ENCODE results near the gene PTPN6. TPM values are rescaled to one million over a fixed set of nuclear protein-coding genes. Genes with fewer than 3 reads are reported as not detected.

The PTPN6 gene
- total RNA-seq, 1 donor from 2014 or later, result 6.0 TPM

GRCh38 chr12:6925239-6925539 lies 26.0 kb upstream of the PTPN6 start:
- peak overlapping the region; percentile 84 for H3K4me2 ChIP-seq
- Mint-ChIP-seq H3K4me1 (peaks cover 73% of the 10 kb centered on the region), H3K27ac (peak overlapping the region; percentile 97), H3K4me3 (peak overlapping the region; percentile 92), H3K36me3 (peaks cover 16% of the 10 kb centered on the region), H3K27me3 (ENCODE audit: insufficient read depth, low read depth) (peaks cover 12% of the 10 kb centered on the region), H3K9me3 (no peaks in the 10 kb centered on the region)
- H3K79me2 ChIP-seq (ENCODE audit: low read depth), result peaks cover 38% of the 10 kb centered on the region
- H3K9me3 ChIP-seq (ENCODE audit: low read depth), result no peaks in the 10 kb centered on the region
- no peak overlapping the region for H3K9ac ChIP-seq
- H3K27ac ChIP-seq, result peak overlapping the region; percentile 87
- H3K4me1 ChIP-seq, result peaks cover 39% of the 10 kb centered on the region
- H3K4me3 ChIP-seq, result peak overlapping the region; percentile 38
- H3K36me3 ChIP-seq, result no peaks in the 10 kb centered on the region
- TF ChIP-seq EZH2phosphoT487 (IDR thresholded peaks at IDR 0.05) (no peak), EZH2 (IDR thresholded peaks at IDR 0.05) (no peak), CTCF (IDR thresholded peaks at IDR 0.05) (no peak)
- peaks cover 57% of the 10 kb centered on the region for H3F3A ChIP-seq (ENCODE audit: low read depth)
- peak; percentile 64 for DNase-seq (ENCODE audit: low spot score)
- no peaks in the 10 kb centered on the region for H3K27me3 ChIP-seq
- no peak overlapping the region for H2AFZ ChIP-seq (replicated peaks)
- H4K20me1 ChIP-seq (ENCODE audit: low read depth), result peaks cover 32% of the 10 kb centered on the region

DNA sequence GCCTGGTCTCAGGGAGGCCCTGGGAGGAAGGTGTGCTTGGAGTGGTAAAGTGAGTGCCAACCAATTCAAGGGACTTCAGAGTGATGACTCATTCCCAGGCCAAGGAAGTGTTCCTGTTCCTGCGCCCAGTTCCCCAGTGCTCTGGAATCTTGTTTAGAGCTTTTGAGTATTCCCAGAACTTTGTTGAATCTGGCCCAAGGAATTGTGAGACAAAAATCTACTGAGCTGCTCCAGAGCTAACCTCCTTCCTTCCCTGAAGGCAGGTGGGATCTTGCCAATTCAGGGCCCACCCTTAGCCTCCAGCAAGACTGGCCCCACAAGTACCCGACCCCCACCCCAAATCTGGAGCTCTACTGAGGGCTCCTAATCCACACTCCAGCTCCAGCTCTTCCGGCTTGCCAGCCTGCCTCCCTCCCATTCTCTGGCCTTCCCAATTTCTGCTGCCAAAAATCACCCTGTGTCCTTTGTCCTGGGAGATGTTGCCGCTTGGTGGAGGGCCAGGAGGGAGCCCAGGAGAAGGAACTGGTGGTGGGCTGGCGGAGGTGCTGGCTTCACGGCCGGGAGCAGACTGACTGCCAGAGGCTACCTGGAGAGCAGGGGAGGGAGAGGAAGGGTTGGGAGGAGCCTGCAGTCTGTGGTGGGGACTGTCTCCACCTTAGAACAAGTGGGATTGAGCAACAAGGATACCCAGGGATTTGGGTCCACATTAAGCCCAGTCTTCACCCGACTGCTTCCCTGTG lies 25.4 kb upstream of the PTPN6 start:
- Histone ChIP-seq H3K27ac (peak overlapping the region; percentile 87), H2AFZ (replicated peaks) (no peak overlapping the region), H3K4me2 (peak overlapping the region; percentile 84), H3K4me1 (peaks cover 40% of the 10 kb centered on the region), H3K79me2 (ENCODE audit: low read depth) (peaks cover 43% of the 10 kb centered on the region), H3K9ac (no peak overlapping the region), H3K9me3 (ENCODE audit: low read depth) (no peaks in the 10 kb centered on the region), H3K27me3 (no peaks in the 10 kb centered on the region), H3K36me3 (no peaks in the 10 kb centered on the region), H3K4me3 (peak overlapping the region; percentile 91), H3F3A (ENCODE audit: low read depth) (peaks cover 57% of the 10 kb centered on the region), H4K20me1 (ENCODE audit: low read depth) (peaks cover 37% of the 10 kb centered on the region)
- H3K9me3 Mint-ChIP-seq, result no peaks in the 10 kb centered on the region
- peaks cover 18% of the 10 kb centered on the region for H3K36me3 Mint-ChIP-seq
- peak; percentile 77 for DNase-seq (ENCODE audit: low spot score)
- peaks cover 75% of the 10 kb centered on the region for H3K4me1 Mint-ChIP-seq
- TF ChIP-seq CTCF (IDR thresholded peaks at IDR 0.05), result no peak
- TF ChIP-seq EZH2phosphoT487 (IDR thresholded peaks at IDR 0.05), result no peak
- TF ChIP-seq EZH2 (IDR thresholded peaks at IDR 0.05), result no peak
- peak overlapping the region; percentile 92 for H3K4me3 Mint-ChIP-seq
- peaks cover 12% of the 10 kb centered on the region for H3K27me3 Mint-ChIP-seq (ENCODE audit: insufficient read depth, low read depth)
- H3K27ac Mint-ChIP-seq, result peak overlapping the region; percentile 97

GRCh38 chr12:6927379-6928021 lies 23.7 kb upstream of the PTPN6 start, which contains the start of gene ATN1:
TSS of gene ATN1 (plus strand) at chr12:6927959. CDS start at chr12:6934002, 6,043 bp downstream.
- H3K79me2 ChIP-seq (ENCODE audit: low read depth), result peaks cover 61% of the 10 kb centered on the region
- peaks cover 53% of the 10 kb centered on the region for H3F3A ChIP-seq (ENCODE audit: low read depth)
- peak; percentile 84 for DNase-seq (ENCODE audit: low spot score)
- no peak for TF ChIP-seq EZH2 (IDR thresholded peaks at IDR 0.05)
- no peak for TF ChIP-seq CTCF (IDR thresholded peaks at IDR 0.05)
- no peak for TF ChIP-seq EZH2phosphoT487 (IDR thresholded peaks at IDR 0.05)
- H3K27ac ChIP-seq, result peak within 1 kb of the TSS; percentile 87
- peak within 1 kb of the TSS; percentile 85 for H3K4me2 ChIP-seq
- H3K9me3 ChIP-seq (ENCODE audit: low read depth), result no peaks in the 10 kb centered on the region
- Mint-ChIP-seq H3K4me1 (peaks cover 76% of the 10 kb centered on the region), H3K9me3 (no peaks in the 10 kb centered on the region), H3K27me3 (ENCODE audit: insufficient read depth, low read depth) (peaks cover 14% of the 10 kb centered on the region), H3K36me3 (peaks cover 16% of the 10 kb centered on the region), H3K27ac (peak within 1 kb of the TSS; percentile 97), H3K4me3 (peak within 1 kb of the TSS; percentile 98)
- H3K9ac ChIP-seq, result peak within 1 kb of the TSS; percentile 85
- peaks cover 44% of the 10 kb centered on the region for H4K20me1 ChIP-seq (ENCODE audit: low read depth)
- no peak within 1 kb of the TSS for H2AFZ ChIP-seq (replicated peaks)
- H3K4me1 ChIP-seq, result peaks cover 40% of the 10 kb centered on the region
- no peaks in the 10 kb centered on the region for H3K36me3 ChIP-seq
- H3K4me3 ChIP-seq, result peak within 1 kb of the TSS; percentile 91
- no peaks in the 10 kb centered on the region for H3K27me3 ChIP-seq

Measured in neural progenitor cell (in vitro differentiated cells).